Measurements from ENCODE around the gene MGLL. TPM values are rescaled to one million over a fixed set of nuclear protein-coding genes. Genes with fewer than 3 reads are reported as not detected.

Gene MGLL
- total RNA-seq, 4 donors from 2014 or later: 12.6 to 44.8 (median 32.3) TPM

GRCh38 chr3:127848131-127849129 lies 26.1 kb upstream of the MGLL start:
- H3K9me3 ChIP-seq: no peaks in the 10 kb centered on the region
- no peak for DNase-seq
- H3K4me1 ChIP-seq: no peaks in the 10 kb centered on the region
- no peak overlapping the region for H3K4me3 ChIP-seq
- no peaks in the 10 kb centered on the region for H3K36me3 ChIP-seq
- TF ChIP-seq POLR2A (IDR thresholded peaks at IDR 0.05) (no peak), CTCF (IDR thresholded peaks at IDR 0.05) (no peak)
- H3K27me3 ChIP-seq: no peaks in the 10 kb centered on the region
- intact Hi-C loops (cut with DNase I; ENCODE audit: low total_unique reads): no loop called here
- H3K27ac ChIP-seq: no peak overlapping the region

GRCh38 chr3:127847236-127847720 lies 25.0 kb upstream of the MGLL start:
- no peak for DNase-seq
- H3K4me3 ChIP-seq: no peak overlapping the region
- H3K27ac ChIP-seq: no peak overlapping the region
- H3K4me1 ChIP-seq: no peaks in the 10 kb centered on the region
- TF ChIP-seq POLR2A (IDR thresholded peaks at IDR 0.05) (no peak), CTCF (IDR thresholded peaks at IDR 0.05) (no peak)
- H3K9me3 ChIP-seq: no peaks in the 10 kb centered on the region
- intact Hi-C loops (cut with DNase I; ENCODE audit: low total_unique reads): no loop called here
- H3K27me3 ChIP-seq: no peaks in the 10 kb centered on the region
- H3K36me3 ChIP-seq: no peaks in the 10 kb centered on the region

GRCh38 chr3:127846576-127846975 lies 24.3 kb upstream of the MGLL start:
- Histone ChIP-seq H3K27ac (no peak overlapping the region), H3K4me1 (no peaks in the 10 kb centered on the region), H3K36me3 (no peaks in the 10 kb centered on the region), H3K4me3 (no peak overlapping the region), H3K9me3 (no peaks in the 10 kb centered on the region), H3K27me3 (no peaks in the 10 kb centered on the region)
- TF ChIP-seq POLR2A (IDR thresholded peaks at IDR 0.05) (no peak), CTCF (IDR thresholded peaks at IDR 0.05) (no peak)
- intact Hi-C loops (cut with DNase I; ENCODE audit: low total_unique reads): no loop called here
- DNase-seq: no peak

DNA sequence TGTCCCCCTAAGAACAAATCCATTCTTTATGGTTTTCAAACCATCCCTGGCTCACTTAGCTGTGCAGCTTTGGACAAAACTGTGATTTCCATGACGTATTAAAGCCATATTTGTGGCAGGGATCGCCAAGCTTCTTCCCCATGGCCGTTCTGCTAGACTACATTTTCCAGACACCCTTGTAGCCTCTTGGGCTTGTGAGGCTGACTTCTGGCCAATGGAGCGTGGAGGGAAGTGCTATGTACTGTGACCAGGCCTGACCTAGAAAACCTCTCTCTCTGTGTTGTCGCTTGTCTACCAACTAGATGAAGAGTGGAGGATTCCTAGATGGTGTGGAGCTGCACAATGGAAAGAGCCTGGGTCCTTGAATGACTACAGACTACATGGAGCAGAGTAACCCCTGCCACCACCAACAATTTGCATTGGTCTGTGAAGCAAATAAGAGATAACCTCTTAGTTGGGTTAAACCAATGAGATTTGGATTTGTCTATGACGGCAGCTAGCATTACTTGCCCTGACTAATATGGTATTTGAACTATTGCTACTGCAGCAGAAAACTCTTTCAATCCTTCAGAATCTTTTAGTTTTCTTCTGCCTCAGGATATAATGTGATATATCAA lies 22.1 kb upstream of the MGLL start:
- Histone ChIP-seq H3K27ac (no peak overlapping the region), H3K36me3 (no peaks in the 10 kb centered on the region), H3K9me3 (no peaks in the 10 kb centered on the region), H3K27me3 (no peaks in the 10 kb centered on the region), H3K4me1 (no peaks in the 10 kb centered on the region), H3K4me3 (no peak overlapping the region)
- intact Hi-C loops (cut with DNase I; ENCODE audit: low total_unique reads): no loop called here
- TF ChIP-seq POLR2A (IDR thresholded peaks at IDR 0.05) (no peak), CTCF (IDR thresholded peaks at IDR 0.05) (no peak)
- no peak for DNase-seq

GRCh38 chr3:127840671-127841070 lies 18.4 kb upstream of the MGLL start:
- no peak overlapping the region for H3K27ac ChIP-seq
- intact Hi-C loops (cut with DNase I; ENCODE audit: low total_unique reads): no loop called here
- TF ChIP-seq CTCF (IDR thresholded peaks at IDR 0.05): no peak
- TF ChIP-seq POLR2A (IDR thresholded peaks at IDR 0.05): no peak
- DNase-seq: no peak
- H3K36me3 ChIP-seq: no peaks in the 10 kb centered on the region
- no peaks in the 10 kb centered on the region for H3K27me3 ChIP-seq
- H3K9me3 ChIP-seq: no peaks in the 10 kb centered on the region
- no peaks in the 10 kb centered on the region for H3K4me1 ChIP-seq
- no peak overlapping the region for H3K4me3 ChIP-seq
